Thyroid gland (tissue), 4 donors: ENCODE results near the gene FANCC. TPM values are rescaled to one million over a fixed set of nuclear protein-coding genes. Genes with fewer than 3 reads are reported as not detected.

ENCODE experiments used
- DNase-seq, 2 donors: peaks; one replicate each; pipeline ENCODE4 v3.0.0-alpha.2; 2019
- H3K27ac ChIP-seq, 3 donors: fragments of 200-600 bp; sonication (generic); 1 replicate in 2 of 3; 2 replicates in 1 of 3; pipeline ENCODE4 v1.5.1; 2016 to 2019; ENCODE audit warnings: mild to moderate bottlenecking in 1 of 3, moderate library complexity in 1 of 3
- H3K27me3 ChIP-seq: fragments of 200-600 bp; sonication (generic); one replicate; pipeline ENCODE4 v1.5.1; 2019
- H3K36me3 ChIP-seq, 2 donors: fragments of 200-600 bp; sonication (generic); one replicate each; pipeline ENCODE4 v1.5.1; 2016 to 2019
- H3K4me1 ChIP-seq, 2 donors: fragments of 200-600 bp; sonication (generic); one replicate each; pipeline ENCODE4 v1.5.1; 2017 to 2019
- H3K4me3 ChIP-seq, 3 donors: fragments of 200-600 bp; sonication (generic); replicated peaks in 1 of 3; 1 replicate in 2 of 3; 2 replicates in 1 of 3; pipeline ENCODE4 v1.5.1; 2016; ENCODE audit warnings: mild to moderate bottlenecking in 1 of 3
- H3K9me3 ChIP-seq: fragments of 200-600 bp; sonication (generic); one replicate; pipeline ENCODE4 v1.5.1; 2017
- POLR2A ChIP-seq, 2 donors: fragments of 450-650 bp; IDR thresholded peaks; one replicate each; pipeline ENCODE4 v1.6.1; 2017; ENCODE audit warnings: antibody characterized with exemption in 2 of 2, mild to moderate bottlenecking in 2 of 2, moderate library complexity in 1 of 2
- WGBS, 2 donors: methylation state at CpG; one replicate each; pipeline ENCODE4 v1.1.5; 2017; 5-methylcytosine and 5-hydroxymethylcytosine counted together
- intact Hi-C: fragments of 100-400 bp; cut with DNase I; formaldehyde crosslinking; loops from one replicate; pipeline ENCODE4 v1.15.1; 2023
- total RNA-seq, 4 donors: library from RNA; depleted of rRNA; stranded (reverse); fragments of >200 nt; gene quantifications; one replicate each; pipeline ENCODE4 v1.2.3, GENCODE V29; 2016
- TF ChIP-seq, protein P1 (sequence below), 6 experiments: fragments of 200-600 bp in 3 of 6; fragments of 450-650 bp in 3 of 6; sonication (generic) in 3 of 6; IDR thresholded peaks; one replicate each; pipeline ENCODE4 v1.5.1; 2016 to 2019; ENCODE audit warnings: antibody characterized with exemption in 6 of 6, mild to moderate bottlenecking in 2 of 6, inconsistent platforms in 1 of 6, moderate library complexity in 1 of 6

FANCC gene
- total RNA-seq, 4 donors from 2014 or later: 13.9 to 15.0 (median 14.2) TPM

DNA sequence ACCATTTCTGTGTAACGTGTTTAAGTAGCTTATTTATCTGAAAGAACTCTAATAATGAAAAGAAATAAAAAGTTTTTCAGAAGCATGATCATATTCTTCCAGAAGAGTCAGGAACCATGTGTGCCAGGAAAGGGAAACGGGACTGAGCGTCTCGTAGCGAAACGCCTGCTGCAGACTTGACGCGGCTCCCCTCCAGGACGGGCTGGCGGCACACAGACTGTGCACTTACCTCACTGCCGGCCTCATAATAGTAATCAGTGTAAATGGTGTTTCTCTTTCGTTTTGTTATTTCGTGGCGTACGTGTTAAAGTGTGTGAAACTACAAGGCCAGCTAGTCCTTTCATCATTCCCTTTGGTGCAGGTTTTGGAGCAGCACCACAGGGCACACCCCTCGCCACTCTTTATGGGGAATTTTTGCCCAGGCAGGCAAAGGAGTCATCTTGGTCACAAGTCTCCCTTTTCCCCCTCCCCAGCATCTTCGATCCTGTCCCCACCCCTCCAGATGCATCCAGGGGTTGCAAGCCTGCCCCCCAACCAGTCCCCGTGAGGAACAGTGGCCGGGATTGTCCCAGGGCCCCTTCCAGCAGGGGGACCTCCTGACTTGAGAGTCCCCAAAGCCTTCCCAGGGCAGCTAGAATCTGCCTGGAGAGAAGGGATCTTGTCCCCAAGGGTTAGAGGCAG lies 233.1 kb downstream of the FANCC start:
- WGBS, 2 donors: 90 to 93% methylated on average over 18 to 19 of the region's 19 CpGs
- Histone ChIP-seq H3K27ac (no peak overlapping the region), H3K4me1 (peaks cover 11 to 25% of the 10 kb centered on the region in 2 donors), H3K27me3 (no peaks in the 10 kb centered on the region), H3K4me3 (no peak overlapping the region), H3K9me3 (no peaks in the 10 kb centered on the region), H3K36me3 (peaks cover 44 to 64% of the 10 kb centered on the region in 2 donors)
- no peak for DNase-seq
- TF ChIP-seq POLR2A (IDR thresholded peaks at IDR 0.05): no peak
- TF ChIP-seq, protein P1, sequence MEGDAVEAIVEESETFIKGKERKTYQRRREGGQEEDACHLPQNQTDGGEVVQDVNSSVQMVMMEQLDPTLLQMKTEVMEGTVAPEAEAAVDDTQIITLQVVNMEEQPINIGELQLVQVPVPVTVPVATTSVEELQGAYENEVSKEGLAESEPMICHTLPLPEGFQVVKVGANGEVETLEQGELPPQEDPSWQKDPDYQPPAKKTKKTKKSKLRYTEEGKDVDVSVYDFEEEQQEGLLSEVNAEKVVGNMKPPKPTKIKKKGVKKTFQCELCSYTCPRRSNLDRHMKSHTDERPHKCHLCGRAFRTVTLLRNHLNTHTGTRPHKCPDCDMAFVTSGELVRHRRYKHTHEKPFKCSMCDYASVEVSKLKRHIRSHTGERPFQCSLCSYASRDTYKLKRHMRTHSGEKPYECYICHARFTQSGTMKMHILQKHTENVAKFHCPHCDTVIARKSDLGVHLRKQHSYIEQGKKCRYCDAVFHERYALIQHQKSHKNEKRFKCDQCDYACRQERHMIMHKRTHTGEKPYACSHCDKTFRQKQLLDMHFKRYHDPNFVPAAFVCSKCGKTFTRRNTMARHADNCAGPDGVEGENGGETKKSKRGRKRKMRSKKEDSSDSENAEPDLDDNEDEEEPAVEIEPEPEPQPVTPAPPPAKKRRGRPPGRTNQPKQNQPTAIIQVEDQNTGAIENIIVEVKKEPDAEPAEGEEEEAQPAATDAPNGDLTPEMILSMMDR (IDR thresholded peaks at IDR 0.05): no peak
- intact Hi-C loops: no loop called here

- Histone ChIP-seq H3K4me3 (no peak overlapping the region), H3K9me3 (no peaks in the 10 kb centered on the region), H3K4me1 (peaks cover 13 to 25% of the 10 kb centered on the region in 2 donors), H3K27me3 (no peaks in the 10 kb centered on the region), H3K27ac (no peak overlapping the region), H3K36me3 (peaks cover 44 to 64% of the 10 kb centered on the region in 2 donors)
- no peak for TF ChIP-seq POLR2A (IDR thresholded peaks at IDR 0.05)
- TF ChIP-seq, protein P1 (IDR thresholded peaks at IDR 0.05): no peak
- no peak for DNase-seq
- intact Hi-C loops: no loop called here
- WGBS, 2 donors: 92 to 95% methylated on average over 27 to 35 of the region's 39 CpGs
Measured at GRCh38 chr9:95083086-95083768, 234.3 kb downstream of the FANCC start.

GRCh38 chr9:95082401-95083084 lies 235.0 kb downstream of the FANCC start:
- Histone ChIP-seq H3K9me3 (no peaks in the 10 kb centered on the region), H3K27ac (no peak overlapping the region)

DNA sequence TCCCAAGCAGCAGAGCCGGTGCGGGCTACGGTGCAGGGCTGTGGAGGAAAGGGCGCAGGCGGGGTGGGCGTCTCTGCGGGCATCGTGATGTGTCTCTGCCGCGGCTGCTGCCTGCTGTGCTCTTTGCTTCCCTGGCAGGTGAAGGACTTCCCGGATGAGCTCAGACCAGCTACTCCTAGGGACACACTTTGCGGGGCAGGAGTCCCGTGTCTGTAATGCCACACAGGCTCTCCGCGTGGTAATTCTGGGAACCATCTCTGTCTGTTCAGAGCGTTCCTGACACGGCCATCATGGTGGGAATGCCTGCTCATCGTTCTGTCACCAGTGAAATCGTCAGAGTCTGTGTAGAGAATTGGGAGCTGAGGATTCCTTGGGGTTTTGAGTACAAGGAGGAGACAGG lies 235.5 kb downstream of the FANCC start:
- Histone ChIP-seq H3K27ac (no peak overlapping the region), H3K4me1 (peaks cover 20 to 25% of the 10 kb centered on the region in 2 donors), H3K36me3 (peaks cover 44 to 59% of the 10 kb centered on the region in 2 donors), H3K4me3 (no peak overlapping the region), H3K27me3 (no peaks in the 10 kb centered on the region), H3K9me3 (no peaks in the 10 kb centered on the region)
- no peak for DNase-seq
- TF ChIP-seq, protein P1 (IDR thresholded peaks at IDR 0.05): no peak
- TF ChIP-seq POLR2A (IDR thresholded peaks at IDR 0.05): no peak
- WGBS, 2 donors: 94 to 96% methylated on average over 19 of the region's 19 CpGs
- intact Hi-C loops: no loop called here

More at GRCh38 chr9:95082401-95083084, 235.0 kb downstream of the FANCC start:
- WGBS, 2 donors: 89 to 95% methylated on average over 17 to 18 of the region's 18 CpGs
- peaks cover 44 to 59% of the 10 kb centered on the region in 2 donors for H3K36me3 ChIP-seq
- intact Hi-C loops: no loop called here
- no peak for DNase-seq
- TF ChIP-seq, protein P1 (IDR thresholded peaks at IDR 0.05): no peak
- no peaks in the 10 kb centered on the region for H3K27me3 ChIP-seq
- no peak overlapping the region for H3K4me3 ChIP-seq
- H3K4me1 ChIP-seq: peaks cover 14 to 25% of the 10 kb centered on the region in 2 donors
